ENCODE data around the gene HSPG2.
A peak's percentile ranks its signal among the peaks of the same experiment; 100 is the strongest.

HSPG2 gene

DNA sequence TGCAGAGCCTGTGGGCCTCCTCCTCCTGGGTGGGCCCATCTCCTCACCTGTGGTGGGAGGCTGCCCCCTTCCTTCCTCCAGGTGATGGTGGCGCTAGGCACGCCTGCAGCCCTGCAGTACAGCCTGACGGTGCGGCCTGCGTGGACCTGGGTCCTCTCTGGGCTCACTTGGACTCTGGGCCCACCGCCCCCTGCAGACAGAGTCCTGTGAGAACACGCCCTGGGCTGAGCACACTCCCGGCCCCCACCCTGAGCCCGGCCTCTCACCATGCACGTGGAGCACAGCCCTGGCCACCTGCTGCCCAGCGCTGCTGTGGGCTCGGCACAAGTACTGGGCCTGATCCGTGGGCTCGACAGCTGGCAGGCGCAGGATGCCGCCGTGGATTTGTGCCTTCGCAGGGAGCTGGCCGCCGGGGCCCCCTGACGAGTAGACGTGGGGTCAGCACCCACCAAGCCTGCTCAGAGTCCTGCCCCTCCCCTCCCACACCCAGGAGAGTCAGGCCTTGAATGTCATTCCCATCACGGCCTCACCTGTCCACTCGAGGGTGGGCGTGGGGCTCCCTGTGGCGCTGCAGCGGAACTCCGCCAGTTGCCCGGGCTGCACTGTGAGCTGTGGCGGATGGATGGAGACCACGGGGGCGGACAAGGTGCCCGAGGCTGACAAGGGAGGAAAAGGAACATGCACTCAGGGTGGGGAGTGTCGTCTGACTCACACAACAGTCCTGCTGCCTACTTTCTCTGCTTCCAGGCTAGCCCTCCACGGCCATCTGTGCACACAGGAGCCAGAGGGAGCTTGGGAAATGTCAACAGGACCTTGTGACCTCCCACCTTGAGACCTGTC, 81.6 kb downstream of the HSPG2 start:
- TF ChIP-seq, protein P1, sequence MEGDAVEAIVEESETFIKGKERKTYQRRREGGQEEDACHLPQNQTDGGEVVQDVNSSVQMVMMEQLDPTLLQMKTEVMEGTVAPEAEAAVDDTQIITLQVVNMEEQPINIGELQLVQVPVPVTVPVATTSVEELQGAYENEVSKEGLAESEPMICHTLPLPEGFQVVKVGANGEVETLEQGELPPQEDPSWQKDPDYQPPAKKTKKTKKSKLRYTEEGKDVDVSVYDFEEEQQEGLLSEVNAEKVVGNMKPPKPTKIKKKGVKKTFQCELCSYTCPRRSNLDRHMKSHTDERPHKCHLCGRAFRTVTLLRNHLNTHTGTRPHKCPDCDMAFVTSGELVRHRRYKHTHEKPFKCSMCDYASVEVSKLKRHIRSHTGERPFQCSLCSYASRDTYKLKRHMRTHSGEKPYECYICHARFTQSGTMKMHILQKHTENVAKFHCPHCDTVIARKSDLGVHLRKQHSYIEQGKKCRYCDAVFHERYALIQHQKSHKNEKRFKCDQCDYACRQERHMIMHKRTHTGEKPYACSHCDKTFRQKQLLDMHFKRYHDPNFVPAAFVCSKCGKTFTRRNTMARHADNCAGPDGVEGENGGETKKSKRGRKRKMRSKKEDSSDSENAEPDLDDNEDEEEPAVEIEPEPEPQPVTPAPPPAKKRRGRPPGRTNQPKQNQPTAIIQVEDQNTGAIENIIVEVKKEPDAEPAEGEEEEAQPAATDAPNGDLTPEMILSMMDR (IDR thresholded peaks at IDR 0.05): no peak
- TF ChIP-seq ZFX (IDR thresholded peaks at IDR 0.05; ENCODE audit: borderline replicate concordance): no peak
- no peak overlapping the region for H3K27ac ChIP-seq

DNA sequence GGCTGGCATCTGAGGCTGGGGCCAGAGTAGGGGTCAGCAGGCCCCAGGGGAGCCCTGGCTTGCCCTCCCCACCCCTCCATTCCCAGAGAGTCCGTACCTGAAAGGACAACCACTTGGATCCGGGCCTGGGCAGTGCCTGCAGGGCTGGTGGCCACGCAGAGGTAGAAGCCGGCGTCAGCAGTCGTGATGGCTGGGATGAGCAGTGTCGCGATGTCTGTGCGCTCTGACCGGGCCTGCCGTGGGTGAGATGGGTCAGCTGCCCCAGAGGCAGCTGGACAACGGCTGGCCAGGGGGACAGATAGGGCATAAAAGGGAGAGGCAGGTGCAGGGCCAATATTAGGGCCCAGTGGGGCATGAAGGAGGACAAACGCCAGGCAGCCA, 82.4 kb downstream of the HSPG2 start:
- TF ChIP-seq, protein P1 (IDR thresholded peaks at IDR 0.05): no peak
- TF ChIP-seq ZFX (IDR thresholded peaks at IDR 0.05; ENCODE audit: borderline replicate concordance): no peak
- H3K27ac ChIP-seq: no peak overlapping the region

DNA sequence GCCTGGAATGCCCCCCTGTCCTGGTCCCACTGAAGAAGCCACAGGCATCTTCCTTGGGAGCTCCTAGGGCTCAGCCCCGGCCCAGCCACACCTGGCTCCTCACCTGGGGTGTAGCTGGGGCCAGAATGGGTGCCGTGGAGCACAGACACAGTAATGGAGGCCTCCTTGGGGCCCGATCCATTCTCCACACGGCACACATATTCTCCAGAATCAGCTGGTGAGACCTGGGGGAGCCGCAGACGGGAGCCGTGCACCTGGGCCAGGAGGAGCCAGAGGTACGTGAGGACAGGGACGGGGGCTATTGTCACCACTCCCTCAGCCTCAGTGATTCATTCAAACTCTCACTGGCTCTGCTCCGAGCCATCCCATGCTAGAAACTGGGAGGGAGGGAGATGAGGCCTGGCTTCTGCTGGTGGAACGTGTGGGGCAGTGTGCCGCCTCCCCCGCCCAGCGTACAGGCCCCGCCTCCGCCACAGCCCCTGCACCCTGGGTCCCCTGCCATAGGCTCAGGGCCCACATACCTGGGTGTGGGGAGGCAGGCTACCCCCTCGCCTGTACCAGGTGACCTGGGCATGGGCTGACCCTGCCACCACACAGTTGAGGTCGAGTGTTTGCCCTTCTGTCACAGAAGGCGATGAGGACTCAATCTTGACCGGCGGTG, 82.9 kb downstream of the HSPG2 start:
- TF ChIP-seq, protein P1 (IDR thresholded peaks at IDR 0.05): no peak
- TF ChIP-seq ZFX (IDR thresholded peaks at IDR 0.05; ENCODE audit: borderline replicate concordance): no peak
- H3K27ac ChIP-seq: no peak overlapping the region

DNA sequence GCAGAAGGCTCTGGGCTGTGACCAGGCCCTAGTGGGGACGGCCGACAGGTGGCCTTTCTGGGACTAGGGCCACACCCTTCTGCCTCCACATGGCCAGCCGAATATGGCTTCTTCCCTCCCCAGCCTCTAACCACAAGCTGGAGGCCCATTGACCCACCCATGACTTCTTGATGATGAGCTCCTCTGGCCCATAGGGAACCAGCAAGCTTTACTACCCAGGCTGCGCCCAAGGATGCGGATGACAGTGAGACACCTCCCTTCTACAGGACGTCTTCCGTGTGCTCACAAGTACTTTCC, 84.0 kb downstream of the HSPG2 start:
- no peak overlapping the region for H3K27ac ChIP-seq
- TF ChIP-seq ZFX (IDR thresholded peaks at IDR 0.05; ENCODE audit: borderline replicate concordance): no peak
- TF ChIP-seq, protein P1 (IDR thresholded peaks at IDR 0.05): 0 out of 2 replicates have a peak, but pooled peaks have one; percentile 5

DNA sequence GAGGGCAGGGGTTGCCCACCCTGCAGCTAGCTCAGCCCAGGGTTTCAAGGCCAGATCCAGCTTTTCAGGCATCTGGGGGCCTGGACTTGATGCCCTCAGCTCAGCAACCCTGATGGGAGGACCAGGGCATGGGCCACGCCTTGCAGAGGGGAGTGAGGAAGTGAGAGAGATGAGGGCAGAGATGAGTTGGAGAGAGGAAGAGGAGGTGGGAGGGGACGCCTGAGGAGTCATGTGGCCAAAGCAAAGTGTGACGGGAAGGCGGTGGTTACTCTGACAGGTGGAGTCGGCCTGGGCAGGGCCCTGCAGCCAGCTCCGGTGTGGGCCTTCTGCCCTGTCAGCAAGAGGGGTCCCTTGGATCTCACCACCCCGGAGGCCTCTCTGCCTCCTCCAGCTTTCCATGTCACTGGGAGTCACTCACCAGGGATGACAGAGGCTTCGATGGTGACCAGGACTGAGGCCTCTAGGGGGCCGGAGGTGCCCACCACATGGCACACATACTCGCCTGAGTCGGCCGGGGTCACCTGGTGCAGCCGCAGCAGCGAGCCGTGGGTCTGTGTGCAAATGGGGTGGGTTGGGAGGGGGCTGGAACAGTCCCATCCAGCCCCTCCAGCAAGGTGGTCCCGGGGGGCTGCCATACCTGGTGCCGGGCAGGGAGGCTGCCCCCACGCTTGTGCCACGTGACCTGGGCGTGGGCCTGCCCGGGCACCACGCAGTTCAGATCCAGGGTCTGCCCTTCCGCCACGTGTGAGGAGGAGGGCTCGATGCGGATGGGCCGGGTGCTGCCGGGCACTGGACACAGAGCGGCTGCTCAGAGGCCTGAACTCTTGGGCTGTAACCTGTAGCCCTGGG, 84.6 kb downstream of the HSPG2 start:
- H3K27ac ChIP-seq: no peak overlapping the region
- TF ChIP-seq ZFX (IDR thresholded peaks at IDR 0.05; ENCODE audit: borderline replicate concordance): no peak
- TF ChIP-seq, protein P1 (IDR thresholded peaks at IDR 0.05): no peak

DNA sequence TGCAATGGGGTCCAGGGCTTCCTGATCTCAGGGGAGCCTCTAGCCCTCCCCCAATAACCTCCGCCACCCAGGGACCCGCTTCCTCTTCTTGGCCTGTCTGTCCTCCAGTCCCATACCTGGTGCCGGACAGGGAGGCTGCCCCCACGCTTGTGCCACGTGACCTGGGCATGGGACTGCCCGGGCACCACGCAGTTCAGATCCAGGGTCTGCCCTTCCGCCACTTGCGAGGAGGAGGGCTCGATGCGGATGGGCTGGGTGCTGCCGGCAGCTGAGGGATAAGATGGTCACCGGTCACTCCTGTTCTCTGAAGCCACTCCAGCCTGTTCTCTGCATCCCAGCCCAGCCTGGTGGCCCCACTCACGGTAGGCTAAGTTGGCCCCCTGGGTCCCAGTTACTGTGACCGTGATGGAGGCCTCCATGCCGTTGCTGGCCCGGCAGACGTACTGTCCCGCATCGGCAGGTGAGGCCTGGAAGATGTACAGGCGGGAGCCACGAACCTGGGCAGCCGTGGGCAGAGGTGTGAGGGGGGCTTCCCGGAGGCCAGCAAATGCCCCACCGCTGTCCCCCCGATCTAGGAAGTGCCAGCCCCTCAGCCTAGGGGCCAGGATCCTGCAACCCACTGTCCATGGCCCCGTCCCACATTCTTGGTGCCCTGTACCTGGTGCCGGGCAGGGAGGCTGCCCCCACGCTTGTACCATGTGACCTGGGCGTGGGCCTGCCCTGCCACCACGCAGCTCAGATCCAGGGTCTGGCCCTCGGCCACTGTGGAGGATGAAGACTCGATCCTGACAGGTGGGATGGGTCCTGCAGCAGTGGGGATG, 85.5 kb downstream of the HSPG2 start:
- no peak overlapping the region for H3K27ac ChIP-seq
- TF ChIP-seq ZFX (IDR thresholded peaks at IDR 0.05; ENCODE audit: borderline replicate concordance): no peak
- TF ChIP-seq, protein P1 (IDR thresholded peaks at IDR 0.05): no peak

All from 22Rv1 (cell line).